Measurements from ENCODE around the gene KCNN2. TPM values are rescaled to one million over a fixed set of nuclear protein-coding genes. Genes with fewer than 3 reads are reported as not detected.

KCNN2 gene
- total and polyA plus RNA-seq, 2 donors (not counting 1 experiment from before 2014, with no cell fraction given), result 0.08 to 0.50 TPM

DNA sequence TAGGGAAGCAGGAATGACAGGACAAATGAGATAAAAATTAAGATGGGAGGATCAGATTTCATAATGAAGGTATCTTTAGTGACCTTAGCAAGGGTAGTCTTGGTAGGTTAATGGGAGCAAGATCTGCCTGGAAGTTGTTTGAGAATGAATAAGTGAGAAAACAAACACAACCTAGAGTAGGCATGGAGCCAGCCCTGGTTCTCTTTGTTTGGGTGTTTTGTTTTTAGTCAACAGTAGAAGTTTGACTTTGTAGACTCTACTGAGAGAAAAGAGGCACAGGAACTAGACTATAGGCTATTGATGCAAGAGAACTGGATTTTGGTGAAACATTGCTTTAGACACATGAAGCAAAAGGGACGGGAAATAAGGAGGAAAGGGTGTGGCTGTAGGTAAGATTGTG, 40.3 kb downstream of the KCNN2 start:
- TF ChIP-seq, protein P1, sequence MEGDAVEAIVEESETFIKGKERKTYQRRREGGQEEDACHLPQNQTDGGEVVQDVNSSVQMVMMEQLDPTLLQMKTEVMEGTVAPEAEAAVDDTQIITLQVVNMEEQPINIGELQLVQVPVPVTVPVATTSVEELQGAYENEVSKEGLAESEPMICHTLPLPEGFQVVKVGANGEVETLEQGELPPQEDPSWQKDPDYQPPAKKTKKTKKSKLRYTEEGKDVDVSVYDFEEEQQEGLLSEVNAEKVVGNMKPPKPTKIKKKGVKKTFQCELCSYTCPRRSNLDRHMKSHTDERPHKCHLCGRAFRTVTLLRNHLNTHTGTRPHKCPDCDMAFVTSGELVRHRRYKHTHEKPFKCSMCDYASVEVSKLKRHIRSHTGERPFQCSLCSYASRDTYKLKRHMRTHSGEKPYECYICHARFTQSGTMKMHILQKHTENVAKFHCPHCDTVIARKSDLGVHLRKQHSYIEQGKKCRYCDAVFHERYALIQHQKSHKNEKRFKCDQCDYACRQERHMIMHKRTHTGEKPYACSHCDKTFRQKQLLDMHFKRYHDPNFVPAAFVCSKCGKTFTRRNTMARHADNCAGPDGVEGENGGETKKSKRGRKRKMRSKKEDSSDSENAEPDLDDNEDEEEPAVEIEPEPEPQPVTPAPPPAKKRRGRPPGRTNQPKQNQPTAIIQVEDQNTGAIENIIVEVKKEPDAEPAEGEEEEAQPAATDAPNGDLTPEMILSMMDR (conservative IDR thresholded peaks at IDR 0.05 in 1 of 2, IDR thresholded peaks at IDR 0.05 in 1 of 2; ENCODE audit: low read depth in 1 of 2, low read length in 2 of 2), result no peak
- Histone ChIP-seq H3K27ac (ENCODE audit: insufficient read depth, low read length) (no peak overlapping the region), H3K9me3 (ENCODE audit: control insufficient read depth, insufficient read depth, low read depth, low read length) (no peaks in the 10 kb centered on the region), H3K27me3 (ENCODE audit: control insufficient read depth, insufficient read depth, low read length) (no peaks in the 10 kb centered on the region), H3K36me3 (ENCODE audit: control insufficient read depth, insufficient read depth, low read length) (no peaks in the 10 kb centered on the region), H4K20me1 (ENCODE audit: control insufficient read depth, extremely low read depth, insufficient read depth, low read length) (no peaks in the 10 kb centered on the region), H3K4me1 (ENCODE audit: control insufficient read depth, extremely low read depth, insufficient read depth, low read length) (no peaks in the 10 kb centered on the region), H3K9ac (ENCODE audit: insufficient read depth, low read length) (no peak overlapping the region), H3K79me2 (ENCODE audit: control insufficient read depth, insufficient read depth, low read length) (no peaks in the 10 kb centered on the region), H3K4me2 (ENCODE audit: extremely low read depth, insufficient read depth, low read length) (no peak overlapping the region), H3K4me3 (replicated peaks in 1 of 4; ENCODE audit: control extremely low read depth in 1 of 4, insufficient read depth in 1 of 4, low read depth in 3 of 4, low read length in 4 of 4) (no peak overlapping the region), H2AFZ (ENCODE audit: low read length) (no peak overlapping the region)
- DNase-seq (ENCODE audit: low read depth in 2 of 2), result no peak

DNA sequence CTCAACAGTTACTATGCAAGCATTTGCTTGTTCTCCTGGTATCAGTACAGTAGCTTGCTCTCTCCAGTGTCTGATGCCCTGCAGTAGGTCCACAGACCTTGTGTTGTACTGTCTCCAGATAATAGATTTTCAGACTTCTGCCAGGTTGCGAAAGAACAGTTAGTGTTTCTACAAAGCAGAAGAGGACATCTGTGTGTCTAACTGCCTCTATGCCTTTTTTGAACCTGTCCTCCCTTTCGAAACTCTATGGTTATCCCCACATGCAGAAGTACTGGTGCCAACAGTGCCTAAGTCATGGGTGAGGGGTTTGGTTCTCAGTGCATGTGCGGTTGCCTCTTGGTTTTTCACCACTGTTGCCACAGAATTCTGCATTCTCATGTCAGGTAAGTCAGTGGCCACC, 45.9 kb downstream of the KCNN2 start:
- no peak overlapping the region for H3K4me3 ChIP-seq (replicated peaks in 1 of 4; ENCODE audit: control extremely low read depth in 1 of 4, insufficient read depth in 1 of 4, low read depth in 3 of 4, low read length in 4 of 4)
- DNase-seq (ENCODE audit: low read depth in 2 of 2), result no peak
- no peak overlapping the region for H2AFZ ChIP-seq (ENCODE audit: low read length)
- H3K4me1 ChIP-seq (ENCODE audit: control insufficient read depth, extremely low read depth, insufficient read depth, low read length), result no peaks in the 10 kb centered on the region
- H3K4me2 ChIP-seq (ENCODE audit: extremely low read depth, insufficient read depth, low read length), result no peak overlapping the region
- no peaks in the 10 kb centered on the region for H3K79me2 ChIP-seq (ENCODE audit: control insufficient read depth, insufficient read depth, low read length)
- H3K9ac ChIP-seq (ENCODE audit: insufficient read depth, low read length), result no peak overlapping the region
- TF ChIP-seq, protein P1 (conservative IDR thresholded peaks at IDR 0.05 in 1 of 2, IDR thresholded peaks at IDR 0.05 in 1 of 2; ENCODE audit: low read depth in 1 of 2, low read length in 2 of 2), result no peak
- TF ChIP-seq EZH2 (IDR thresholded peaks at IDR 0.05; ENCODE audit: low read length, missing control alignments), result no peak
- no peak overlapping the region for H3K27ac ChIP-seq (ENCODE audit: insufficient read depth, low read length)
- no peaks in the 10 kb centered on the region for H4K20me1 ChIP-seq (ENCODE audit: control insufficient read depth, extremely low read depth, insufficient read depth, low read length)
- no peaks in the 10 kb centered on the region for H3K27me3 ChIP-seq (ENCODE audit: control insufficient read depth, insufficient read depth, low read length)
- H3K9me3 ChIP-seq (ENCODE audit: control insufficient read depth, insufficient read depth, low read depth, low read length), result no peaks in the 10 kb centered on the region
- H3K36me3 ChIP-seq (ENCODE audit: control insufficient read depth, insufficient read depth, low read length), result no peaks in the 10 kb centered on the region

DNA sequence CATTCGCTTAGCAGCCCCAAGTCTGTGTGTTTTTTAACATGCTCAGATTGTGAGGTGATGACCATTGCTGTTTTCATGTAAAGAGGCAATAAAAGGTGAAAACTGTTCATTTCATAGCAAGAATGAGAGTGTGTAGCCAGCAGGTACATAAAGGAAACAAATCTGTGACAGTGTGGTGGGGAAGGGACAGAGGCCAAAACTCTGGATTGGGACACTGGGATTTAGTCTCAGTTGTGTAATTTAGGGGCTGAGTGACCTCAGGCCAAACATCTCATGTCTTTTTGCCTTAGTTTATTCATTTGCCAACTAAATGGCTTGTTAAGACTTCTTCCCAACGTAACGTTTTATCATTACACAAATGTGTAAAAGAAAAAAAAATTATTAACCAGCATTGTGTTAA, 47.0 kb downstream of the KCNN2 start:
- Histone ChIP-seq H3K9ac (ENCODE audit: insufficient read depth, low read length) (no peak overlapping the region), H3K36me3 (ENCODE audit: control insufficient read depth, insufficient read depth, low read length) (no peaks in the 10 kb centered on the region), H3K27me3 (ENCODE audit: control insufficient read depth, insufficient read depth, low read length) (no peaks in the 10 kb centered on the region), H3K4me3 (replicated peaks in 1 of 4; ENCODE audit: control extremely low read depth in 1 of 4, insufficient read depth in 1 of 4, low read depth in 3 of 4, low read length in 4 of 4) (no peak overlapping the region), H4K20me1 (ENCODE audit: control insufficient read depth, extremely low read depth, insufficient read depth, low read length) (no peaks in the 10 kb centered on the region), H3K4me1 (ENCODE audit: control insufficient read depth, extremely low read depth, insufficient read depth, low read length) (no peaks in the 10 kb centered on the region), H3K27ac (ENCODE audit: insufficient read depth, low read length) (no peak overlapping the region), H3K9me3 (ENCODE audit: control insufficient read depth, insufficient read depth, low read depth, low read length) (no peaks in the 10 kb centered on the region), H3K4me2 (ENCODE audit: extremely low read depth, insufficient read depth, low read length) (no peak overlapping the region), H3K79me2 (ENCODE audit: control insufficient read depth, insufficient read depth, low read length) (no peaks in the 10 kb centered on the region), H2AFZ (ENCODE audit: low read length) (no peak overlapping the region)
- DNase-seq (ENCODE audit: low read depth in 2 of 2), result no peak
- TF ChIP-seq EZH2 (IDR thresholded peaks at IDR 0.05; ENCODE audit: low read length, missing control alignments), result no peak
- TF ChIP-seq, protein P1 (conservative IDR thresholded peaks at IDR 0.05 in 1 of 2, IDR thresholded peaks at IDR 0.05 in 1 of 2; ENCODE audit: low read depth in 1 of 2, low read length in 2 of 2), result no peak

Data from fibroblast of lung (primary cell).